Activated B cell treated with CpG ODN at 0.5 μM for 24 hours (primary cell): ENCODE data around the gene SYNGAP1. TPM values are rescaled to one million over a fixed set of nuclear protein-coding genes. Genes with fewer than 3 reads are reported as not detected.

Experiments
- ATAC-seq: fragments of 200-7000 bp; cut with Tn5 transposase; one replicate; pipeline ENCODE4 v1.10.0; 2021; ENCODE audit warnings: low read depth, mild to moderate bottlenecking, moderate library complexity
- CTCF ChIA-PET: fragments of 350-600 bp; sonication (Branson Sonifier 250); formaldehyde crosslinking; loops from one replicate; lab custom pipeline; 2021; ENCODE audit warnings: antibody characterized with exemption; lab: Charles Lee
- POLR2A ChIA-PET: fragments of 350-600 bp; sonication (Branson Sonifier 250); formaldehyde crosslinking; loops from one replicate; lab custom pipeline; 2021; ENCODE audit warnings: antibody characterized with exemption; lab: Charles Lee
- DNase-seq: peaks from one replicate; pipeline ENCODE4 v3.0.0; 2022
- H3K27ac Mint-ChIP-seq: one replicate; pipeline ENCODE4 v1.8.0; 2020; ENCODE audit warnings: mixed read lengths
- H3K27me3 Mint-ChIP-seq: one replicate; pipeline ENCODE4 v1.8.0; 2021; ENCODE audit warnings: mixed read lengths
- H3K36me3 Mint-ChIP-seq: one replicate; pipeline ENCODE4 v1.8.0; 2021; ENCODE audit warnings: low read depth, mixed read lengths
- H3K4me1 Mint-ChIP-seq: one replicate; pipeline ENCODE4 v1.8.0; 2021; ENCODE audit warnings: mixed read lengths
- H3K4me3 Mint-ChIP-seq: one replicate; pipeline ENCODE4 v1.8.0; 2020; ENCODE audit warnings: mild to moderate bottlenecking, mixed read lengths
- H3K9me3 Mint-ChIP-seq: one replicate; pipeline ENCODE4 v1.8.0; 2020; ENCODE audit warnings: mixed read lengths
- CTCF ChIP-seq: fragments of 200-600 bp; IDR thresholded peaks from one replicate; pipeline ENCODE4 v1.8.0; 2022; ENCODE audit warnings: antibody characterized with exemption, mild to moderate bottlenecking
- intact Hi-C: fragments of 100-400 bp; cut with micrococcal nuclease; formaldehyde crosslinking; loops from one replicate; pipeline ENCODE4 v1.15.1; 2024
- total RNA-seq: library from RNA; stranded (reverse); gene quantifications from 2 replicates; pipeline ENCODE4 v1.2.3, GENCODE V29; 2022

The SYNGAP1 gene
- total RNA-seq, 1 donor from 2014 or later = 25.4 TPM

GRCh38 chr6:33390173-33390572, 29.7 kb upstream of the SYNGAP1 start:
- peak overlapping the region; percentile 95 for H3K27ac Mint-ChIP-seq
- DNase-seq = no peak
- H3K4me3 Mint-ChIP-seq = no peak overlapping the region
- no peaks in the 10 kb centered on the region for H3K9me3 Mint-ChIP-seq
- no peaks in the 10 kb centered on the region for H3K36me3 Mint-ChIP-seq
- H3K4me1 Mint-ChIP-seq = peaks cover 25% of the 10 kb centered on the region
- ChIA-PET POLR2A (interaction anchor here (0.9 to 1.9 kb wide), 5 partner anchors 36 to 112 kb away, joined by 3 to 13 read pairs (median 6); partner anchors contain the start of genes B3GALT4, TAPBP and ZBTB9), CTCF (interaction anchor here (1.2 to 1.9 kb wide), 4 partner anchors 36 to 217 kb away, joined by 5 to 13 read pairs (median 6); no protein-coding TSS in a partner anchor)
- ATAC-seq = no peak
- no peak for TF ChIP-seq CTCF
- intact Hi-C loops = loop anchor here (2.0 kb wide), 2 partner anchors 101 to 1989 kb away; no protein-coding TSS in a partner anchor
- H3K27me3 Mint-ChIP-seq = no peaks in the 10 kb centered on the region

GRCh38 chr6:33390767-33391277, 29.0 kb upstream of the SYNGAP1 start:
- no peak for ATAC-seq
- Mint-ChIP-seq H3K27ac (peak overlapping the region; percentile 95), H3K36me3 (no peaks in the 10 kb centered on the region), H3K27me3 (no peaks in the 10 kb centered on the region), H3K4me3 (peak overlapping the region; percentile 79), H3K4me1 (peaks cover 25% of the 10 kb centered on the region), H3K9me3 (no peaks in the 10 kb centered on the region)
- ChIA-PET CTCF (interaction anchor here (0.6 to 1.9 kb wide), 10 partner anchors 27 to 765 kb away, joined by 3 to 13 read pairs (median 4); partner anchors contain the start of genes B3GALT4, BAK1 and CUTA), POLR2A (interaction anchor here (0.6 to 1.9 kb wide), 15 partner anchors 19 to 419 kb away, joined by 3 to 13 read pairs (median 4); partner anchors contain the start of genes B3GALT4, BAK1, RPS18 and TAPBP)
- no peak for TF ChIP-seq CTCF
- DNase-seq = no peak
- intact Hi-C loops = loop anchor here (1.0 to 2.0 kb wide), 16 partner anchors 19 to 1990 kb away; partner anchors contain the start of genes B3GALT4, BAK1, RXRB and SLC39A7

GRCh38 chr6:33391278-33391921, 28.5 kb upstream of the SYNGAP1 start, which contains the start of gene KIFC1:
TSS of gene KIFC1 (plus strand) at chr6:33391823. CDS start at chr6:33391986, 163 bp downstream.
- peaks cover 25% of the 10 kb centered on the region for H3K4me1 Mint-ChIP-seq
- CTCF ChIA-PET = interaction anchor here (0.6 to 1.9 kb wide), 10 partner anchors 27 to 764 kb away, joined by 3 to 13 read pairs (median 4); partner anchors contain the start of genes B3GALT4, BAK1 and CUTA
- POLR2A ChIA-PET = interaction anchor here (0.6 to 1.9 kb wide), 15 partner anchors 19 to 420 kb away, joined by 3 to 13 read pairs (median 4); partner anchors contain the start of genes B3GALT4, BAK1, RPS18 and TAPBP
- intact Hi-C loops = loop anchor here (1.0 to 2.0 kb wide), 16 partner anchors 19 to 1991 kb away; partner anchors contain the start of genes B3GALT4, BAK1, RXRB and SLC39A7
- no peaks in the 10 kb centered on the region for H3K9me3 Mint-ChIP-seq
- ATAC-seq (peak; percentile 88), DNase-seq (peak; percentile 95)
- no peaks in the 10 kb centered on the region for H3K27me3 Mint-ChIP-seq
- H3K27ac Mint-ChIP-seq = peak within 1 kb of the TSS; percentile 95
- peak within 1 kb of the TSS; percentile 79 for H3K4me3 Mint-ChIP-seq
- peak; percentile 77 for TF ChIP-seq CTCF
- no peaks in the 10 kb centered on the region for H3K36me3 Mint-ChIP-seq

GRCh38 chr6:33391922-33392594, 27.8 kb upstream of the SYNGAP1 start:
- H3K27me3 Mint-ChIP-seq = no peaks in the 10 kb centered on the region
- DNase-seq (no peak), ATAC-seq (no peak)
- H3K36me3 Mint-ChIP-seq = no peaks in the 10 kb centered on the region
- H3K4me1 Mint-ChIP-seq = peaks cover 25% of the 10 kb centered on the region
- intact Hi-C loops = loop anchor here (1.0 to 2.0 kb wide), 16 partner anchors 18 to 1991 kb away; partner anchors contain the start of genes B3GALT4, BAK1, RXRB and SLC39A7
- H3K4me3 Mint-ChIP-seq = peak overlapping the region; percentile 79
- no peak for TF ChIP-seq CTCF
- POLR2A ChIA-PET = interaction anchor here (1.0 to 1.8 kb wide), 2 partner anchors 18 to 115 kb away, joined by 3 to 4 read pairs; partner anchors contain the start of gene B3GALT4
- H3K27ac Mint-ChIP-seq = peak overlapping the region; percentile 95
- CTCF ChIA-PET = no interaction called here
- H3K9me3 Mint-ChIP-seq = no peaks in the 10 kb centered on the region
